Stimulated activated CD8-positive, alpha-beta memory T cell treated with anti-CD3 and anti-CD28 coated beads, Interleukin-12 subunit alpha, Interleukin-12 subunit beta, amount 100 ng/mL, for 4 hours (primary cell): ENCODE data around the gene ARL11.
"Not testable (repeated sequence)": the region's sequence is repeated elsewhere in the genome, so short reads cannot be mapped to it uniquely, and the experiment has no call there.

Experiments
- DNase-seq: peaks from one replicate; pipeline ENCODE4 v3.0.0-alpha.2; 2020; ENCODE audit warnings: low read depth

ARL11 gene

DNA sequence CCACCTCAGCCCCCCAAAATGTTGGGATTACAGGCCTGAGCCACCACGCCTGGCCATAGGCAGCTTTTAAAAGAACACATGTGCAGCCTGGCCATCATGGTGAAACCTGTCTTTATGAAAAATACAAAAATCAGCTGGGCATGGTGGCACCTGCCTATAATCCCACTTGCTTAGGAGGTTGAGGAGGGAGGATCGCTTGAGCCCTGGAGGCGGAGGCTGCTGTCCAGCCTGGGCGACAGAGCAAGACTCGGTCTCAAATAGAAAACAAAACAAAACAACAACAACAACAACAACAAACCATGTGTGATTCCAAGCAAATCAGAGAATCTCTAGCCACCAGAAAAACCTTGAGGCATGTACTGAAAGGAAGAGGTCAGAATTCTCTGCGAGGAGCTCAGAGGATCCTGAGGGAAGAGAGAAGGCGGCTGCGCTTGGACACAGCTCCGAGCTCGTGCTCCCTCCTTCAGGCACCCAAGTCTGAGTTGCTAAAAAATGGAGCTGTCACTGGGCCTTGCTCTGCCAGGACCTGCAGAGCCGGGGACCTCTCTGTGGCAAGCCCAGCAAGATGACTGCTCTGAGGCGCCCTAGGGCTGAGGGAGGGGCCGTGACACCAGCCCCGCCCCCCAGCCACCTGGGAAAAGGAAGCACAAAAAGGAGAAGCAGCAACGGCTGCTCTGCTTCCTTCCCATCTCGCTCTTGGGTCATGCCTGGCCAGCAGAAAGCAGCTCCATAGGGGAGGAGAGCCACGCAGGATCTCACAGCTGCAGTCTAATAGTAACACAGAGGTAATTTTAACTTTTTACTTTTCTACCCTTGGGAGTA lies at the start of gene ARL11:
Gene ARL11 (plus strand): TSS at position 677 of the 822 bp plus-strand sequence. CDS start 1,941 bp downstream, outside the sequence.
- DNase-seq: peak; percentile 17

DNA sequence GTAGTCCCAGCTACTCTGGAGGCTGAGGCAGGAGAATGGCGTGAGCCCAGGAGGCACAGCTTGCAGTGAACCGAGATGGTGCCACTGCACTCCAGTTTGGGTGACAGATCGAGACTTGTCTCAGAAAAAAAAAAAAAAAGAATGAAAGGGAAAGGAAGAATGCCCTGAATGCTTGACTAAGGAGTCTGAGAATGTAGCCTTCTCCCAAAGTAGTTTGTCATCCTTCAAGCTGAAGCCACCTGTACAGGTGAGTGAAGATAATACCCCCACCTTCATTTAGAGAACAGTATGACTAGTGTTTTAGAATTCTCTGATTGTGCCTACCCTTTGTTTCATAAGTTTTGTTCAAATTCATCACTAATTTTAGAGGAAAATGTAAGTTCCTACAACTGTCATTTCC lies 48.8 kb upstream of the ARL11 start:
- no peak for DNase-seq

GRCh38 chr13:49580980-49581680 lies 47.2 kb upstream of the ARL11 start:
- no peak for DNase-seq

DNA sequence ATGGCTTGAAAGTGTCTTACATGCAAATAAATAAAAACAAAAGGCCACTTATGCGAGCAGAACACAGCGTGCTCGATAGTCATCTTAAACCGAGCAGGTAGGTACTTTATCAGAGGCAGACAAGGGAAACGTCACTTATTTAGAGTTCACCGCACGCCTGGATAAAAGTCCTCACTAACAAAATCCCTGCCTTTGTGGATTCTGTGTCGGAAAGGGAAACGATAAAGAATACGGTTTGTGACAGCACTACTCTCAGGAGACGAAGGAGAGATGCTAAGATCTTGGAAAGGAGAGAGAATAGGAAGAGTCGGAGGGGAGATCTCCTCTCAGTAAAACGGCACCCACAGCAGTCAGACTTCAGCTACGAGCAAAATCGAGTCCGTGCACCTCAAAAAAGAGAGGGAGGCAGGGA lies 43.5 kb upstream of the ARL11 start:
- no peak for DNase-seq

- peak; percentile 64 for DNase-seq
Measured at GRCh38 chr13:49585220-49586157, 42.8 kb upstream of the ARL11 start, which contains the start of gene RCBTB1. RCBTB1 (minus strand) TSS chr13:49585558; CDS start chr13:49567279, 18,279 bp downstream.

DNA sequence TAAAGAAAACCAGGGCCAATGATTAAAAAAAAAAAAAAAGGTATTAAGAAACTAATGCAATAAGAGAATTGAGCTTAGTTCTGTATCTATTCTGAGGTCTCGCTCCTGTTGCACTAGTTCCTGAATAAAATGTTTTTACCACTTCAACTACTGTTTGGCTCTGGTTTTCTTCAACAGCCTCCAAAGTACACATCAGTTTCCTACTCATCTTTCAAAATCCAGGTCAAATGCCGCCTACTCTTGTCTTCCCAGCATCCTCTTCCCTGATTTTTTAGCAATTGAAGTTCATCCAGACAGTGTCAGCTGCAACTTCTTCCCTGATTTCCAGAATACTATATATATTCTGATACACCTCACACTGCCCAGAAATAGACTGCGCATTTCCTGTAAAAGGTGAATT lies 41.6 kb upstream of the ARL11 start:
- DNase-seq: no peak

DNA sequence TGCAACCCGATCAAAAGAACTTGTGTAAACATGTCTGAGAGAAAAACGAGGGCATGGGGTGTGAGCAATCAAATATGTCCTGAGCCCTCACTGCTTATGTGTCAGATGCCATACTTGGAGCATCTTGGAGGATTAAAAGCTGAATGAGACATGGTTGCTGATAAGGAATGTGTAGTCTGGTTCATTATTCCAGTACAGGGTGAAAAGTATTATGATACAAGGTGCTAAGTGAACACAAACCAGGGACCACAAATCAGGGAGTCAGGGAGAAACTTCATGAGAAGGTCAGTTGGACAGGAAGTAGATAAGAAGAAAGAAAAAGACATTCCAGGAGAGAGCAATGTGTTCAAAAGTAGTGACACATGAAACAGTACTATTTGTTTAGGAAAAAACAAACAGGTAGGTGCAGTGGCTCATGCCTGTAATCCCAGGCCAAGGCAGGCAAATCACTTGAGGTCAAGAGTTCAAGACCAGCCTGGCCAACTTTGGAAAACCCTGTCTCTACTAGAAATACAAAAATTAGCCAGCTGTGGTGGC lies 40.9 kb upstream of the ARL11 start:
- no peak for DNase-seq

DNA sequence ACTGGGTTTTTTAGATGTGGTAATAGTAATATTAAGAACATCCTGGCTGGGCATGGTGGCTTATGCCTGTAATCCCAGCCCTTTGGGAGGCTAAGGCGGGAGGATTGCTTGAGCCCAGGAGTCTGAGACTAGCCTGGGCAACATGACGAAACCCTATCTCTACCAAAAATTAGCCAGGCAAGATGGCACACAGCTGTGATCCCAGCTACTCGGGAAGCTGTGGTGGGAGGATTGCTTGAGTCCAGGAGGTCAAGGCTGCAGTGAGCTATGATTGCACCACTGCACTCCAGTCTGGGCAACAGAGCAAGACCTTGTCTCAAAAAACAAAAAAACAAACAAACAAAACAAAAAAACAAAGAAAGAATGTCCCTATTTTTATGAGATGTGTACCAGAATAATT lies 37.6 kb upstream of the ARL11 start:
- DNase-seq: not testable (repeated sequence)

- not testable (repeated sequence) for DNase-seq
Measured at GRCh38 chr13:49593876-49594275, 34.4 kb upstream of the ARL11 start.

GRCh38 chr13:49594576-49594975 lies 33.7 kb upstream of the ARL11 start:
- DNase-seq: no peak

DNA sequence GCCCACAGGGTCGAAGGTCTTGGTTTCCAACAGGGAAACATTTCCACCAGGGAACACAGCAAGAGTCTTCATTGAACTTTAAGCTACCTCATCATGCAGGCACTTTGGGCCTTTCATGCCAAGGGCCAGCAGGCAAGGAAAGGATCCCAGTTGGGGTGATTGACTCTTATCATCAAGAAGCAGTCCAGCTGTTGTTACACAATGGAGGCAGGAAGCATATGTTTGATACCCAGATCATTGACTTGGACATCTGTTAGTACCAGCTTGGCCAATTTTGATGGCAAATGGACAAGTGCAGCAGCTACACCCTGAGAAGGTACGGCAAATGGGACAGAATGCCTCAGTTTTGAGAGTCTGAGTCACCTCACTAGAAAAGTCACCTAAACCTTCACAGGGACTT lies 32.1 kb upstream of the ARL11 start:
- DNase-seq: no peak

- DNase-seq: no peak
Measured at GRCh38 chr13:49597043-49597641, 31.2 kb upstream of the ARL11 start.

DNA sequence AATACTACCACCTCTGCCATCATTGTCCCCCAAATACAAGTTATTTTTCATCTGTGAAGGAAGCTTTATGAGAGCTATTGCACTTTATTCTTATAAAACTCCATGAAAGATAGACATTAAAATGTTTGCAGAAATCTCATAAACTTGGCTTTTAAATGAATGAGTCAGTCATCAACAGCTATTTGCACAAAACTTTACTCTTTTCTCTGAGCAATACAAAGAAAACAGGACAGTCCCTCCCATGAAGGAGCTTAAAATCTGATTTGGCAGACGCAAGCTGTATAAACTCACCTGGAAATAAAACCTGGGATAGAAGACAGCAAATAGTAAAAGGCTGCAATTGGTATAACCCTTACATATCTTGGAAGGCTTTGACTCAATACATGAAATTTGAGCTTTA lies 26.3 kb upstream of the ARL11 start:
- DNase-seq: no peak

DNA sequence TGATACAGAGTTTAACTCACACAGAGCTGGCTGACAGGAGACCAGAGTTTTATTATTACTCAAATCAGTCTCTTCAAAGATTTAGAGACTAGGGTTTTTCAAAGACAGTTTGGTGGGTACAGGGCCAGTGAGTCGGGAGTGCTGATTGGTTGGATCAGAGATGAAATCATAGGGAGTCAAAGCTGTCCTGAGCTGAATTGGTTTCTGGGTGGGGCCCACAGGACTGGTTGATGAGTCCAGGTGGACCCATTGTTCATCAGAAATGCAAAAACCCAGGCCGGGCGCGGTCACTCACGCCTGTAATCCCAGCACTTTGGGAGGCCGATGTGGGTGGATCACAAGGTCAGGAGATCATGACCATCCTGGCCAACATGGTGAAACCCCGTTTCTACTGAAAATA lies 25.7 kb upstream of the ARL11 start:
- DNase-seq: not testable (repeated sequence)

DNA sequence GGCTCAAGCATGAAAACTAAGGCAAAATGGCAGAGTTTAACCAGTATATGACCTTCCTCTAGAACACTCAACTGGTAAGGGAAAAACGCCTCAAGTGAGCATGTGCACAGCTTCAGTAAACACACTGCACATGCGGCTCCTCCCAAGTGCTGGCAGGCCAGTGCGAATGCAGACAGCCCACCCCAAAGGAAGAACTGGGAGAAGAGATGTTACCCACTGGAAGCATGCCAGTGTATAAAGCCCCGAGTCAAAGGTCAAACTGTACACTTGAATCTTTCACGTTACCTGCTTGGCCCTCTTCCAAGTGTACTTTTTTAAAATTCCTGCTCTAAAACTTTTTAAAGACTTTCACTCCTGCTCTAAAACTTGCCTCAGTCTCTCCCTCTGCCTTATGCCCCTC lies 23.7 kb upstream of the ARL11 start:
- DNase-seq: no peak

DNA sequence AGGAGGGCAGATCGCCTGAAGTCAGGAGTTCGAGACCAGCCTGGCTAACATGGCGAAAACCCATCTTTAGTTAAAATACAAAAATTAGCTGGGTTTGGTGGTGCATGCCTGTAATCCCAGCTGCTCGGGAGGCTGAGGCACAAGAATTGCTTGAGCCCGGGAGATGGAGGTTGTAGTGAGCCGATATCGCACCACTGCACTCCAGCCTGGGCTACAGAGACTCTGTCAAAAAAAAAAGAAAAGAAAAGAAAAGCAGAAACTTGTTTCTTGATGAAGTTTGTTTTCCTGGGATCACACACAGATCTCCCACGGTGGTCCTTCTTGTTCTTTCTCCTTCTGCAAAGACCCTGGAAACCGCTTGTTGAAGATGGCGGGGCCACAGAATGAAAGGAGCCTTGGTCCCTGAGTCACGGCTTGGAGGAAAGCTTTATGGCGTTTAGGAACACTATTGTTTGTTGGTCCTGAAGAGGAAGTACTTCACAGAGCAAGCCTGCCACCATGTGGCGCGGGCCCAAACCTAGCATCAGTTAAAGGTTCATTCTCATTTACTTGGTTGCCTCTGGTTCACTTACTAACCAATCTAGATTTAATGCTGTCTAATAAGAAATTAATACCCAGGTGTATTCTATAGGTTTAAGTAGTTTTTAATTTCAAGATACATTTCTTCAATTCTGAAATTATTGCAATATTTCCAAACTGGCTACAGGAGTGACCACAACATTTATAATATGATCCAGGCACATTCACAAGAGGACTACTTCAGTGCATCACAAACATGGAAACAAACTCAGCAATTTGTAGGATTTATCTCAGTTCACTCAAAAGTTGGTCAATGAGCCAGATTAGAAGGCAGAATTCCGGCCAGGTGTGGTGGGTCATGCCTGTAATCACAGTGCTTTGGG lies 21.3 kb upstream of the ARL11 start:
- DNase-seq: peak; percentile 58

GRCh38 chr13:49607761-49608160 lies 20.5 kb upstream of the ARL11 start:
- DNase-seq: no peak

GRCh38 chr13:49608651-49609331 lies 19.5 kb upstream of the ARL11 start:
- no peak for DNase-seq

DNA sequence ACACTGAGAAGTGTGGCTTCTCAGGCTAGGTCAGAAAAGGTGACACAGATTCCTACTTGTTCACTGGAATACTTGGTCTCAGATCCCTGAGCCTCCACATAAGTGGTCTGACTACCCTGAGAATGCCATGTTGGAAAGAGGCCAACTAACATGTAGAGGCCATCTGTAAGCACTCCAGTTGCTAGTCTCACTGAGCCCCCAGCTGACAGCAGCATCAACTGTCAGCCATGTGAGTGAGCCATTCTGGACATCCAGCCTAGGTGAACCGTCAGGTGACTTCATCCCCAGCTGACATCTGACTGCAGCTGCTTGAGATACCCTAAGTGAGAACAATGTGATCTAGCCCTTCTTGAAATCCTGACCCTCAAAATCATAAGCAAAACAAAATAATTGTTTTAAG lies 18.1 kb upstream of the ARL11 start:
- no peak for DNase-seq

DNA sequence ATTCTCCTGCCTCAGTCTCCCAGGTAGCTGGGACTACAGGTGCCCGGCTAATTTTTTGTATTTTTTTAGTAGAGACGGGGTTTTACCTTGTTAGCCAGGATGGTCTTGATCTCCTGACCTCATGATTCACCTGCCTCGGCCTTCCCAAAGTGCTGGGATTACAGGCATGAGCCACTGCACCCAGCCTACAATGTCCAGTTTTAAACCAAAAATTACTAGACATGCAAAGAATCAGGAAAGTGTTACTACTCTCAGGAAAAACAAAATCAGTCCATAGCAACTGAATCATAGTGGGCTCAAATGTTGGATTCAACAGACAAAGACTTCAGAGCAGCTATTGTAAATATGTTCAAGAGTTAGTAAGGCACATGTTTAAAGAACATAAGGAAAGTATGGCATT lies 16.3 kb upstream of the ARL11 start:
- not testable (repeated sequence) for DNase-seq
